HG03460 (cell line): ENCODE measurements around the gene TEK.

Experiments used
- ATAC-seq: cut with Tn5 transposase; IDR thresholded peaks from one replicate; pipeline ENCODE4 v1.9.1; 2021; ENCODE audit not compliant: unreplicated experiment

Gene TEK

DNA sequence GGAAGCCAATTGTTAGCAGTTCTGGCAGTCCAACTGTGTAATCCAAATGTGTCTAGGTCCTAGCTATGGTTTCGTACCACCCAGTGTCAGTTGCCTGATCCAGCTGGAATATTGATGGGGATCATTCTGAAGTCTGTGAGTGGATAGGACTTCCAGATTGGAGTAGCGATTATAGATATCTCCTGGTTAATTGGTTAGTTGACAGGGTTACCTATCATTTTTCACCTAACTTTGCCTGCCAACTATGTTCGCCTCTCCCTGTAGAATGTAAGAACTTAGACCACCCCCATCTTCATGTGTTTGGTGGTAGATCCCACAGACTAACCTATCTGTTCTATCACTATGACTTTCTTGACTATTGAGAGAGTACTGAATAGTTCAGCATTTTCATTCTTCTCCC, 59.9 kb downstream of the TEK start:
- ATAC-seq: no peak

- ATAC-seq: no peak
Measured at GRCh38 chr9:27176971-27177370, 67.9 kb downstream of the TEK start.

DNA sequence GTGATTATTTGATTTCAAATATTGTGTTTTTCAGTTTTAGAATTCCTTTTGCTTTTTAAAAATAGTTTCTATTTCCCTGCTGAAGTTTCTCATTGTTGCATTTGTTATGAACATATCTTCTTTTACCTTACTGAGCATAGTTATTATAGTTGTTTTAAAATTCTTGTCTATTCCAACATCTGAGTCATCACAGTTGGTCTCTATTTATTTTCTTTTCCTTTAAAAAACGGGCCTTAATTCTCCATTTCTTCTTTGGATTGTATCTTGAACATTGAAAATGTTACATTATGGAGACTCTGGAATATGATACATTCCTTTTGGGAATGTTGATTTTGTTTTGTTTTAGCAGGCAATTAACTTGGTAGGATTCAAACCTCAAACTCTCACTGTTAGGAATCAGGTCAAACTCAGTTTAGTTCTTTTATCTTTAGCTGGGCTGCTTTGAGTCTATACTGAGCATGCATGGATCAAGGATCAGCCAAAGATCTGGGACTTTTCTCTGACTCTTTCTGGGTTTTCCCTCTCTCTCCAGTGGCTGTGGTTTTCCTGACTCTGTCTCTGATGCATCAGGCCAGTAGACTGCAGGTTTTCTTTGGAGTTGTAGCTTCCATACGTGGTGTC, 70.3 kb downstream of the TEK start:
- no peak for ATAC-seq

DNA sequence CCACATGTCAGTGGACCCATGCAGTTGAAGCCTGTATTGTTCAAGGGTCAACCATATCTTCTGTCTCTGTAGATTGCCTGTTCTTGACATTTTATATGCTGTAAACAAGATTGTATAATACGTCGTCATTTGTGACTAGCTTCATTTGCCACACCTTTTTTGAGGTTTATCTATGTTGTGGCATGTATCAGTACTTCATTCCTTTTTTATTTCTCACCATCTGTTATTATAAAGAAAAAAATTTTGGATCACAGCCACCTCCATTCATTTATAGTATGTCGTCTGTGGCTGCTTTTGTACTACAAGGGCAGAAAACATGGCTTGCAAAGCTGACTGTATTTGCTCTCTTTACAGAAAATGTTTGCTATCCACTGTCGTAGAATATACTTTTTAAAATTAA, 72.4 kb downstream of the TEK start:
- no peak for ATAC-seq

GRCh38 chr9:27182421-27182820, 73.4 kb downstream of the TEK start:
- no peak for ATAC-seq

GRCh38 chr9:27183131-27183530, 74.1 kb downstream of the TEK start:
- no peak for ATAC-seq

DNA sequence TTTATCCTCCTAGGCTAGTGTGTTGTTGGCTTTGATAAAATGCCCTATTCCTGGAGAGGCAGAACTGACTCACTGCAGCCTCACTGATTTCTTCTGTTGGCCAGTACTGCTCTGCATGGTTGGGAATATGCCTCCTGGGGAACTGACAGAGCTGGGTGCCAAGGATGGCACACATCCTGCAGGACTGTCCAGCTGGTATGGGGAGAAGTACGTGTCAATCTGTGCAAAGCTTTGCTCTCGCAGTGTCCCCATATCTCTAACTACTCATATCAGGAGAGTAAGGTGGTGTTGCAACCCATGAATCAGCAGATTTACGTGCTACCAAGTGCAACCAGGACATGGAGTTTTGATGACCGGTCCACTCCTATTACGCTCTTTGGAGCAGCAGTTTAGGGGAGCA, 74.7 kb downstream of the TEK start:
- no peak for ATAC-seq

DNA sequence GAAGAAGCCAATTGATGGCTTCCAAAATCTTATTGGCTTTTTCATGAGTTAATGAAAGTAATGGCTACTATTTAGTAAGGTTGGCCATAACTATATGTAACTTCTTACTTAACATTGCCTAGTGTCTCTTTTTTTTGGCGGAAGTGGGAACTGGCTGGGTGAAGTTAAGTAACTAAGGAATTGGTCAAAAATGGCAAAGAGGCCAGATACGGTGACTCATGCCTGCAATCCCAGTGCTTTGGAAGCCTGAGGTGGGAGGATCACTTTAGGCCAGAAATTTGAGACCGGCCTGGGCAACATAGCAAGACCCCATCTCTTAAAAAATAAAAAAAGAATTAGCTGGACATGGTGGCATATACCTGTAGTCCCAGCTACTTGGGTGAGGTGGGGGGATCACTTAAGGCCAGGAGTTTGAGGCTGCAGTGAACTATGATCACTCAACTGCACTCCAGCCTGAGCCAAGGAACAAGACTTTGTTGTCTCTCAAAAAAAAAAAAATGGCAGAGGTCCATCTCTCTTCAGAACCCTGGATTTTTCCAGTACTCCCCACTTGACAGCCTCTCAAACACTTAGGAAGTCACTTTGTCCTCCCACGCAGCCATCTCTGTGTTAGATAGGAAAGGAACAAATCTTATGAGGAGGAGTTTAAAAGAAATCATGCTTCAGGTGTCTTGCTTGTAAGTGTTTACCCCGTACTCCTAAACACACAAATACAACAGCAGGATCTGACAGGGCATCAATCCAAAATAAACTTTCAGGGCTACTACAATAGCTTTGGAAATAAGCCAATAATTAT, 75.7 kb downstream of the TEK start:
- no peak for ATAC-seq

DNA sequence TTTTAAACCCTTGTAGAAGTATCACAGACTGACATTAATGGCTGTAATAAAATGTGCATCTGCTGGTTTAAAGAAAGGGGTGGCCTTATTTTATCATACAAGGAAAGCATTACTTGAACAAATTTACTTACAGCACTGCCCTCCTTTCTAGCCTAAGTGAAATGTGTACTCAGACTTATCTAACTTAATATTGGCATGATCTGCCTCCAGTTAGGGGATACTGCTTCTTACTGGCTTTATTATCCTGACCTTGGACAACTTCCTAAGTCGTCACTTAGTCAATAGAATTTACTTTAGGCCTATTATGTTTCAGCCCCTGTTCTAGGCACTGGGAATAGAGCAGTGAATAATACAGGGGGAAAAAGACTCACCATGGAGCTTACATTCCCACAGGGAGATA, 79.4 kb downstream of the TEK start:
- ATAC-seq: no peak

- no peak for ATAC-seq
Measured at GRCh38 chr9:27189426-27189825, 80.4 kb downstream of the TEK start.

GRCh38 chr9:27192291-27192960, 83.4 kb downstream of the TEK start:
- no peak for ATAC-seq

GRCh38 chr9:27193886-27194285, 84.9 kb downstream of the TEK start:
- ATAC-seq: no peak

DNA sequence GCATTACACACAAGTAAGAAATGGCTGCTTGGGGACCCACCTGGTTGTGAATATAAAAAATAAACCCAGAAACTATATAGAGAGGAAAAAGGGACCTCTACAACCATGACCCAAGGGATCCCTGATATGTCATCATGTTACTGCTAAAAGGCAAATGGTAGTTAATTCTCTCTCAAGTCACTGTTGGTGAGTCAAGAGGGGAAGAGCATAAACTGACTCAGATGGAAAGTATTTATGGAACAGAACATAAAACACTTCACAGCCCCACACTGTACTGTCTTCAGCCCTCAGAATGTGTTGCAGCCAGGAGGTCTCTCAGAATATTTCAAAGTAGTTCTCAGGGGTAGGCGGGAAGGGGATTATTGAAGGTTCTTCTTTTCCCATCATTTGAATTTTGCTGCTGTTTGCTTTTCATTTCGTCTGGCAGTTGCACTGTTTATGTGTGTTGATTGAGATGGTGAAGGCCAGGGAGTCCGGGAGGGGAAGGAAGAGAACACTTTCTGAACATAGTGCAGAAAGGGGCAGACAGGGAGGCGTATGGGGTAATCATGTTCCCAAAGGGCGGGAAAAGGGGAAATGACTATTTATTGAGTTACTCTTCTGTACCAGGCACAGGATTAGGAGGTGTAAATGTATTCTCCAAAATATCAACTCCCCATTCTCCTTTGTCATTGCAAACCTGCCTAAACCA, 85.5 kb downstream of the TEK start:
- no peak for ATAC-seq

- ATAC-seq: no peak
Measured at GRCh38 chr9:27195191-27195590, 86.2 kb downstream of the TEK start.

DNA sequence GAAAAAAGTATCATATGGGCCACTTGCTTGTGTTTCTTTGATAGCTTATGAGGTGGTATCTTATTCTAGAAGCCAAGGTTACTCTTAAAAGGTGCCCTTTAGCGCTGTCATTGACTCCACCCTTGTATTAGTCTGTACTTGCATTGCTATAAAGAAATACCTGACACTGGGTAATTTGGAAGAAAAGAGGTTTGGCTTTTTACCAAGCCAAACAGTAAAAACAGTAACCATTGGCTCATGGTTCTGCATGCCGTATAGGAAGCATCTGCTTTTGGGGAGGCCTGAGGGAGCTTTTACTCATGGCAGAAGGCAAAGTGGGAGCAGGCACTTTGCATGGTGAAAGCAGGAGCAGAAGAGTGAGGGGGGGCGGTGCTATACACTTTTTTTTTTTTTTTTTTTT, 87.4 kb downstream of the TEK start:
- ATAC-seq: no peak

GRCh38 chr9:27198190-27198589, 89.2 kb downstream of the TEK start:
- no peak for ATAC-seq

DNA sequence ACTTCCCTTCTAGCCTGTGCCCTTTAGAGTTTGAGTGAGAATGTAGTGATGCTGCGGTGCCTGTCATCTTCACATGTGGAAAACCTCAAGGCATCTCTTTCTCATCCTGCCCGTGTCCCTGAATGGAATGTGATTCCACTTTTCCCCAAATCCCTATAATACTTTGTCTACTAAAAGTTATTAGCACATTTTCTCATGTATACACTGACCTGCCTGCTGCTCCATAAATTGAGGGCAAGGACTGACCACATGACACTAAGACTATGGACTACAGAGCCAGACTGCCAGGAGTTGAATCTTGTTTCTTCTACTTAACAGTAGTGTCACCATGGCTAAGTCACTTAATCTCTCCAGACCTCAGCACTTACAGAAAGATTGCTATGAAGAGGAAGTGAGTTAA, 93.0 kb downstream of the TEK start:
- ATAC-seq: no peak

DNA sequence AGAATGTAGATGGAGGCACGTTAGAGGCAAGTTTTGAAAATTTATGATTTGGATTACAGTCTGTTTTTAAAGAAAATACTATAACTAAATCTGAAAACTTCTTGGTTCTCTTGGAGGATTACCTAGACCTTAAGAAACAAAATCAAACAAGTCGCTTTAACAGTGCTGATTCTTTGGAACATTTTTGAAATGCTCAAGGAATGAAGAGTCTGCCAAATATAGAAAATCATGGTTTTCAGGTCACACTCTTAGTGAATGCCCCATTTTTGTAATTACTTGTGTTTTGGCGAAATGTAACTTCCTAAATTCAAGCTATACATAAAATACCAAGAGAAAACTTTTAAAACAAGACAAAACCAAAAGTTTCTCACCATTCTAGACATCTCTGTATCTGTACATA, 94.8 kb downstream of the TEK start:
- no peak for ATAC-seq

- no peak for ATAC-seq
Measured at GRCh38 chr9:27204578-27204977, 95.6 kb downstream of the TEK start.

GRCh38 chr9:27205198-27205597, 96.2 kb downstream of the TEK start:
- ATAC-seq: no peak

- ATAC-seq: no peak
Measured at GRCh38 chr9:27206041-27206440, 97.0 kb downstream of the TEK start.

GRCh38 chr9:27209034-27209433, 100.0 kb downstream of the TEK start:
- no peak for ATAC-seq
